GM21528 (cell line): ENCODE data around the gene KCNQ1OT1.
"Not testable (repeated sequence)": the region's sequence is repeated elsewhere in the genome, so short reads cannot be mapped to it uniquely, and the experiment has no call there.

Source experiments
- ATAC-seq: cut with Tn5 transposase; IDR thresholded peaks from one replicate; pipeline ENCODE4 v1.9.1; 2021; ENCODE audit warnings: mild to moderate bottlenecking, moderate library complexity; ENCODE audit not compliant: unreplicated experiment, low FRiP score

The KCNQ1OT1 gene

DNA sequence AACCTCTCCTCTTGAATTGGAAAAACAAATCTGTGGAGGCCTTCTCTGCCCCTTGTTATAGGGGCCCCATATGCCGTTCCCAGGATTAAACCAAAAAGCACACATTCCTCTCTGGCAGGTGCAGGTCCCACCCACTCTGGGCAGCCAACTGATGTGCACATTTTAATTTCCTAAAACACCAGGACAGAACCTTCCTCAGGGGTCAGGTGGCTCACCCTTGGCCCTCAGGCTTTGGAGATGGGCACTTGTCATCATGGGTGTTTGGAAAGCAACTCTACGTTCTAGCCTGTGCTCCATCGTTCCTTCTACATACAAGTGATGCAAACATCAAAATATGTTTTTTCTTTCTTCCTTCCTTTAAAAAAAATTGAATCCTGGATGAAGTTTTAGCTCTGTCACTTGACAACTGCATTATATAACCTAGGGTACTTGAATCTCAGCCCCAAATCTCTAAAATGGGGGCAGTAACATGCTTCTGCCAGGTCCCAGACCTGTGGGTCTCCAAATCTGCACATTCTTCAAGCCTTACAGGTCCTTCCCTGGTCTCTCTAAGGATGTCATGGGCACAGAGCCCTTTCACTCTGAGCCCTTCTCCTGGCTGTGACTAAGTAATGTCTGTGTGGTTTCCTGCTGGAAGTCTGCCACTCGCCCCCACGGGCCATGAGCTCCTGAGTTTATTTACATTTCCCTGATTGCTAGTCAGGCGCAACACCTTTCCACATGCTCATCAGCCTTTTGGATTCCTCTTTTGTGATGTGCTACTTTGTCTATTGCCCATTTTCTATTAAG lies 43.8 kb downstream of the KCNQ1OT1 start:
- ATAC-seq, result no peak

DNA sequence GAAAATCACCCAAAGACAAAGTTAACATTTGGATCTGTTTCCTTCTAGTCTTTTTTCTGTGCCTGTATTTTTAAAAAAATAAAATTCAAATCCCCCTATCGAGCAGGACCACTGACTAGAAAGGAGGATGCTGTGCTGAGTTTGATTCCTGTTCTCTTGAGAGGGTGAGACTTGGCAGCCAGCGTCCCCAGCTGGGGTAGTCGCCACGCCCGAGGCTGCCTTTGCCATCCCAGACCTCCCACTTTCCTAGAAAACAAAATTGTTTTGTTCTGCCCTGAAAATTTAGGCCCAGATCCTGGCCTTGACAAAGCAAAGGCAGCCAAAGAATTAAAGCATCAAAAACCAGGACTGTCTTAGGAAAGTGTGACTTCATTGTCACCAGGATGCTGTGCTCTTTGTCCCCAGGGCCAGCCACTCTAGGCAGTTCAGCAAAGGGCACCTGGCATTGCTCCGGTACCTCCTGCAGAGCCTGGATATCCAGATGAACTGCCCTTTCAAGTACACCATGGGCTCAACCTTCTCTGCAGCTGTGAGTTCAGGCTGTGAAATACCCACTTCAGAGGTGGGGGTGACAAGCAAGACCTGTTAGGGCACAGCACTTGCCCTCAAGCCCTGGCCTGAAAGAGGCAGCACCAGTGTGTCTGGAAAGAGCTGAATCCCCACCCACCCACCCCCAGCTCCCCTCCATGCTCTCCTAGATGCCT lies 44.6 kb downstream of the KCNQ1OT1 start:
- no peak for ATAC-seq

DNA sequence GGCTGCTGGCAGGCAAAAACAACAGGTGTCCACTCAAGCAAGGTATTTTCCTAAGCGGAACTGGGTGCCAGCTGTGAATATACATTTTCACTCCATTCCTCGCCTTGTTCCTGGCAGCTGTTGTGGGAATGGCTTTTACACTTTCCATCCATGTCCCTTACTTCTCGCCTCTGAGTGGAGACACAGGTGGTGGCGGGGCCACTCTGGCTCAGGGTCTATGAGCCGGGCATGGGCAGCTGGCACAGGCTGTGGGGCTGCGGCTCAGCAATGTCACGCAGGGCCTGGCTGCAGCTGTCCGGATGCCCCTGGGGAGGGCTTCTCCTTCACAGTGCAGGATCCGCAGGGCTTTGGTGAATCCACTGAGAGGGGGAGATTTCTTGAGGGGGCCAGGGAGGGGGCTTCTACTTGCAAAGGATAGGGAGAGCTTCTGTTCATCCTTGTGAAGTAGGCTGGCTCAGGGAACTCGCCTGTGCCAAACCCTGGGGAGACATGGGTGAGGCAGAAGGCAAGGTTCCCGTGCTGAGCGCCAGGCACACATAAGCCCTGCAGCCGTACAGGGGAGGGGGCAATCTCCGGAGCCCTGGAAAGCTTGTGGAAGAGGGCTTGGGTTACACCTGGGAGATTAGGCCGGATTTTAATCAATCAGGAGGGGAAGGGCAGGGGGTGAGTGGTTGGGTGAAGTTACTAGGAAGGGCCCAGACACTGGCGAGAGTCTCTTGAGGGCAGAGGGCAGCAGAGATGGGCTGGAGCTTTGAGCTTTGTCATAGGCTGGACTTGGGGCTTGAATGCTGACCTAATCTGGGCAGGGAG lies 45.7 kb downstream of the KCNQ1OT1 start:
- ATAC-seq, result no peak

DNA sequence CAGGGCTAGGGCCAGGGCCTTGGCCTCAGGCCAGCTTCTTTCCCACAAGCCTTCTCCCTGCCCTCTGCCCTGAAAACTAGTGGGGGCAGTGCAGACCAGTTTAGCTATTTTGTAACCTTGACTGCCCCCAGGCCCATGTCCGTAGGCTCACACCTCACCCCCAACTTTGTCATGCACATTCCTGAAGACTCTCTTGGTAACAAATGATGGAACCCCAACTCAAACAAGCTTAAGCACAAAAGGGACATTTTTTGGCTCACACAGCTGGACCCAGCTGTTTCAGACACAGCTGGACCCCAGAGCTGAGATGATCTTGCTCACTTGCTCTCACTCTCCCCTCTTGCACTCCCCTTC lies 46.6 kb downstream of the KCNQ1OT1 start:
- ATAC-seq, result no peak

DNA sequence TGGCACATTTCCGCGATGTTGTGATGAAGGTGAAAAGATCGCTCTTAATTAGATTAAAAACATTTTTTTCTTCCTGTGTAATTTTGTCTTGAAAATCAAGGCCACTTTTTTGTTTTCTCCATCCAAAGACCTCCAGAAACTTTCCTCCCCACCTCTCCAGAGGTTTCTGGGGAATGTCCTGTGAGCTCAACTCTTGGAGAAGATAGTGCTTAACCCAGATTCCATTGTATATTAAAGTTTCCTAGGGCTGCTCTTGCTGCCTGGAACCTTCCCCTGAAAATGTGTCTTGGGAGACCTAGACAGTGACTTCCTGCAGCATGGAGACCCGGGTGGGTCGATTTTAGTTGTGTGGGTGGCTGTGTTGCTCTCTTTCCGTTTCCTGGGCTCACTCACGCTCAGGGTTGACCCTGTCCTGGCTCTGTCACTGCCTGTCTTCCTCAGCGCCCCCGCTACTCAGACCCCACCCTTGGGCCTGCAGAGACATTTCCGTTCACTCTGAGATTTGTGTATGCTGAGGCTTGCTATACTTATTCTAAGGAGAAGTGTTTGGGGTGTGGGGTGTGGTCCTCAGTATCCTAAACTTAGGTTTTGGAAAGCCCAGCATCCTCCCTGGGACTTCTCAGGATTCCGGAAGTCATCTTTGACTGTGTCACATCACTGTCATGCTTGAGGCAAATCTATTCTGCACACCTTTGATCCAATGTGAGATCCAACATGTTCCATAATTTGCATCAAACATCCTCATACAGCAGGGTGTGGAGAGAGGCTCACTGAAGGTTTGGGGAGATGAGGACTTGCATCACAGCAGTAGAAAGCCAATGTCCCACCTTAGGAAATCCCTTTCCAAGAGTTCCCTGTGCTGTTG lies 47.2 kb downstream of the KCNQ1OT1 start:
- ATAC-seq, result no peak

DNA sequence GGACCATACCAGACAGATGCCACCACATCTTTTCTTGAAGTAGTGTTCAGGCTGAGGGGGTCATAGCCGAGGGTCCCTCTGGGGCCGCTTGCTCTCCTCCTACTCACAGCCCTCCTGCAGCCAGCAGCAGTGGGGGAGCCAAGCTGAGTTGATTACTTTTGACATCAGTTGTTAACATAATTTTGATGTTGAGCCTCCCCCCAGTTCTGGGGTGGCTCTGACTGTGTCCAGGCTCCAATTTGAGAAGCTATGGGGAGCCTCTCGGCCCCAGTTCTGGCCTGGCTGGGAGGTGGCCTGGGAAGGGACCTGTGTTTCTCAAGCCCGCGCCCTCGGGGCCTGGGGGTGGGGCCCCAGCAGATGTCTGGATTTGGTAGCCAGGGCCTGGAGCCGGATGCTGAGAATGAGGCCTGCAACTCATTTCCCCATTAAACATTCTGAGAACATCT lies 47.9 kb downstream of the KCNQ1OT1 start:
- no peak for ATAC-seq

DNA sequence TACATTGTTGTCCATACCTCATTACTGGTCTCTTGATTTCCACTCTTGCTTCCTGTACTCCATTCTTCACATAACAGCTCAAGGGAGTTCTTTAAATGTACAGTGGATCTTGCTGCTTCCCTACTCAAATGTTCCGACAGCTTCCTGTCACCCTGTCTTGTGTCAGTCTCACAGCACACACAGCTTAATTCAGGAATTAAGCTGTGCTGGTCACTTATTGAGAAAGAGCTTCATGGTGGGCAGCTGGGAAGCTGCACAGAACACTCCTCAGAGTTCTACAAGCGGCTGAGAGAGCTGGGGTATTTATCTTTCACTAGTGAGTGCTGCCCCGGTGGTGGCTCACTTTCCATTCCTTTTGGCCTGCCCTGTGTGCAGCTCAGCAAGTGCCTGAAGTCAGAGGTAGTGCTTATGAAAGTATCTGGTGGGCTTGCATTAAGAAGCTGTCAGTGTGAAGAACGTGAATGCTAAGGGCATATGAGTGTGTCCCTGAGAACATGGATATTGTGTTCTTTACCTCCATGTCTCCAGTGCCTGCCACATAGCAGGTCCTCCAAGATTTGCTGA lies 48.7 kb downstream of the KCNQ1OT1 start:
- no peak for ATAC-seq

DNA sequence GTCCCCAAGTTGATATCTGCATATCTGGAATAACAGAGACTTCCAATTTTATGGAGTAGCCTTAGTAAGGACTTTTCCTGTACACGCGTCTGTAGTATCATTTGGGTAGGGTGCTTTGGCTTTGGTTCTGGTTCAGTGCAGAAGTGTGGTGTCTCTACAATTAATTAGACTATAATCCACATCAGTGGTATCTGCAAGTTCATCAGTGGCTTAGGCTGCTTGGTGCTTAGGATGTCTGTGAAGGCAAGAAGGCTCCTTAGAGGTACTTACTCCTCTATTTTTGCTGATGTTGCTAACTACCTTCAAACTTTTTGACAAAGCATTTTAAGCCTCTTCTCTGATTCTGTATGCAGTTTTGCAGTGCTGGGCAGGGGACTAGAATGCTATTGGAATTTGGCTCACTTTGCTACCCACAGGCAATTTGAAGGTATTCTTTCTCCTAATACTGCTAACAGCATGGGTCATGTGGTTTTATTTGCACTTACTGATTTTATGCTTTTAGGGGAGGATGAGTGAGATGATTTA lies 49.4 kb downstream of the KCNQ1OT1 start:
- ATAC-seq, result no peak

DNA sequence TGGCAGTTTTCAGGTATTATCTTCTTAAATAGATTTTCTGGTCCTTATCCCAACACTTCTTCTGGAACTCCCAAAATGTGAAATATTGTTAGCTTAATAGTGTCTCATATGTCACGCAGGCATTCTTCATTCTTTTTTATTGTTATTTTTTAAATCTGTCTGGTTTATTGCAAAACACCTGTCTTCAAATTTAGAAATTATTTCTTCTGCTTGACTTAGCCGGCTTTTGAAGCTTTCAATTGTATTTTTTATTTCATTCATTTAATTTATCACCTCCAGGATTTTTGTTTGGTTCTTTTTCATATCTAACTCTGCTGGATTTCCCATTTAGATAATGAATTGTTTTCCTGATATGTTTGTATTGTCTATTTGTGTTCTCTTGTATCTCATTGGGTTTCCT lies 49.9 kb downstream of the KCNQ1OT1 start:
- ATAC-seq, result no peak

DNA sequence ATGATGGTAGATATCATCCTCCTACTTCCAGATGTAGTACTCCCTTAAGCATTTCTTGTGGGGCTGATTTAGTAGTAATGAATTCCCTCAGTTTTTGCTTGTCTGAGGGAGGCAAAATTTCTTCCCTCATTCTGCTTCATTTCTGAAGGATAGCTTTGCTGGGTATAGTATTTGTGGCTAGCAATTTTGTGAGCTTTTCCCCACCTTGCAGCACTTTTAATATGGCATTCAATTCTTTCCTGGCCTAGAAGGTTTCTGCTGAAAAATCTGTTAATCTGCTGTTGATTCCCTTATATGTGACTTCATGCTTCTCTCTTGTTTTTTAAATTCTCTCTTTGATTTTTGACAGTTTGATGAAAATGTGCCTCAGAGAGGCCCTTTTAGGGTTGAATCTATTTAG lies 50.4 kb downstream of the KCNQ1OT1 start:
- no peak for ATAC-seq

DNA sequence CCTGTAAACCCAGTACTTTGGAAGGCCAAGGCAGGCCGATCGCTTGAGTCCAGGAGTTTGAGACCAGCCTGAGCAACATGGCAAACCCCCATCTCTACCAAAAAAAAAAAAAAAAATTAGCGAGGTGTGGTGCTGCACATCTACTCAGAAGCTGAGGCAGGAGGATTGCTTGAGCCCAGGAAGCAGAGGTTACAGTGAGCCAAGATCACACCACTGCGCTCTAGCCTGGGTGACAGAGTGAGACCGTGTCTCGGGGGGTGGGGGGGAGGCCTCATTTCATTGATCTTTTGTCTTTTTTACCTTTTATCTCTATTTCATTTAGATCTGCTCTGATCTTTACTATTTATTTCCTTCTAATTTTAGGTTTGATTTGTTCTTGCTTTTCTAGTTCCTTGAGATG lies 51.8 kb downstream of the KCNQ1OT1 start:
- no peak for ATAC-seq

DNA sequence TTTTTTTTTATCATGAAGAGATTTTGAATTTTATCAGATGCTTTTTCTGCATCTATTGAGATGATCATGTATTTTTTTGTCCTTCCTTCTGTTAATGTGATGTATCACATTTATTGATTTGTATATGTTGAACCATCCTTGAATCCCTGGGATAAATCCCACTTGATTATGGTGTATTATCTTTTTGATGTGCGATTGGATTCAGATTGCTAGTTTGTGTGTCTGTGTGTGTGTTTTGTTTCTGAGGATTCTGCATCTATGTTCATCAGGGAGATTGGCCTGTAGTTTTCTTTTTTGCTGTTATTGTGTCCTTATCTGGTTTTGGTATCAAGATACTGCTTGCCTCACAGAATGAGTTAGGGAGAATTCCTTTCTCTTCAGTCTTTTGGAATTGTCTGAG lies 52.6 kb downstream of the KCNQ1OT1 start:
- no peak for ATAC-seq

DNA sequence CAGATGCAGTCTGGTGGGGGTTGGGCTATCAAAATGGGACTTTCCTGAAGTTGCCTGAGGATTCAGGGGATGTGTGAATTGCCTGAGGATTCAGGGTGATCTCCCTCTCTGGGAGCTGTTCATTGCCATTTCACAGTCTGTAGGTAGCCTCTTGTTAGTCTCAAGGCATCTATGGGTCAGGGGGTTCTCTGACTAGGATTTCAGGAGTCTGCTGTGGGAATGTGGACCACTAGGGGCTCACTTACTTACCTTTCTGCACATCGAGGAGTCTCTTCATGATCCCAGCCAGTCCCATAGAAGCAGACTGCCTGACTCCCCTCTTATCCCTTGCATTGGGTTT lies 54.0 kb downstream of the KCNQ1OT1 start:
- ATAC-seq, result no peak

DNA sequence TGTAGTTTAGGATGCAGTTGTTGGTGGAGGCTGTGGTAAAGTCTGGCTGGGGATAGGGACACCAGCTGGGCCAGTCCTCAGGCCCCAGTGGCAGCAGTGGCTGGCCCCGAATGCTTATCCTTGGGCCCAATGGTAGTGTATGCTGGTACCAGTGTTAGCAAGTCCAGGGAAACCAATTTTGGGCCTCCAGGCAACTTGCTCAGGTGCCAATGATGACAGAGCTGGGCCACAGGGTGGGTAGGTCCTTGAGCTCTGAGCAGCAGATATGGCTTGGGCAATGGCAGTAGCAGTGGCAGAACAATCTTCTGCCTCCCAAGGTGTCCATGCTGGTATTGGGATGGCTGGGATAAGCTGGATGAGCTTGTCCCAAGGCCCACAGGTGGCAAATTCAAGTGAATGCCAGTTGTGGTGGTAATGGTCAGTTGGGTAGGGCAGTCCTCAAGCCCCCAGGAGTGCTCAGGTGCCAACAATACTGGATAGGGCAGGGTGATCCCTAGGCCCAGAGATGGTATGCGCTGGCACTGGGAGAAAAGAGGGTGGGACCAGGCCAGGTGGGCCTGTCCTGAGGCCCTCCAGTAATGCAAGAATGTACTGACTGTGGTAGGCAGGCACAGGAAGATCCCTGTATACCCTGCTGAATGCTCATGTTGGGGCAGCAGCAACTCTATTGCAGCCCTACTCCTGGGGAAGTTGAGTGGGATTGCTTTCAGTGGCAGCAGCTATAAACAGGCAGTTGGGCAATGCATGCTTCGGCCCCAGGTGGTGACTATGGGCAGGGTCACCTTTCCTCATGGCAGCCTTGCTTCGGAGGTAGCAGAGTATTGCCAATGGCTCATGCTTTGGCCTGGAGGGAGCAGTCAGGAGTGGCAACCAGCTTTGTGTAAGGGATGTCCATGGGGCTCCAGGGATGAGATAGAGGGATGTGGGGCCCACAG lies 54.7 kb downstream of the KCNQ1OT1 start:
- no peak for ATAC-seq

DNA sequence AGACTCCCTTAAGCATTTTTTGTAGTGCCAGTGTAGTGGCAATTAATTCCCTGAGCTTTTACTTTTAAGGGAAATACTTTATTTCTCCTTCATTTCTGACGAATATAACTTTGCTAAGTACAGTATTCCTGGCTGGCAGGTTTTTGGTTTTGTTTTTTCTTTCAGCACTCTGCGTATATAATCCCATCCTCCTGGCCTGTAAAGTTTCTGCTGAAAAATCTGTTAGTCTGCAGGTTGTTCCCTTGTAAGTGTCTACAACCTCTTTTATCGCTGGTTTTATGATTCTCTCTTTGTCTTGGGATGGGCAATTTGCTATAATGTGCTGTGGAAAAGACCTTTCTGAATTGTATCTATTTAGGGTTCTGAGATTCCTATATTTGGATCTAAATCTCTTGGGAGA lies 56.0 kb downstream of the KCNQ1OT1 start:
- ATAC-seq, result no peak

DNA sequence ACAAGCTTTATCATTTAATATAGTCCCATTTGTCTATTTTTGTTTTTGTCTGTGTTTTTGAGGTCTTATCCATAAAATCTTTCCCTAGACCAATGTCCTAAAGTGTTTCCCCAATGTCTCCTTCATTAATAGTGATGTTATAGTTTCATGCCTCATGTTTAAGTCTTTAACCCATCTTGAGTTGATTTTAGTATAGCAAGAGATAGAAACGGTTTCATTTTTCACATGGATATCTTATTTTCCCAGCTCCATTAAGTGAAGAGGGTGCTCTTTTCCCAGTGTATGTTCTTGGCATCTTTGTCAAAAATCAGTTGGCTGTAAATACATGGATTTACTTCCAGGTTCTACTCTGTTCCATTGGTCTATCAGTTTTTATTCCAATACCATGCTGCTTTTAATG lies 58.2 kb downstream of the KCNQ1OT1 start:
- ATAC-seq, result no peak

DNA sequence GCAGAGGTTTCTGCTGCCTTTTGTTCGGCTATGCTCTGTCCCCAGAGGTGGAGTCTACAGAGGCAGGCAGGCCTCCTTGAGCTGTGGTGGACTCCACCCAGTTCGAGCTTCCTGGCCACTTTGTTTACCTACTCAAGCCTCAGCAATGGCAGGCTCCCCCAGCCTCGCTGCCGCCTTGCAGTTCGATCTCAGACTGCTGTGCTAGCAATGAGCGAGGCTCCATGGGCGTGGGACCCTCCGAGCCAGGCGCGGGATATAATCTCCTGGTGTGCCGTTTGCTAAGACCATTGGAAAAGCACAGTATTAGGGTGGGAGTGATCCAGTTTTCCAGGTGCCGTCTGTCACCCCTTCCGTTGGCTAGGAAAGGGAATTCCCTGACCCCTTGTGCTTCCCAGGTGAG lies 60.0 kb downstream of the KCNQ1OT1 start:
- ATAC-seq, result not testable (repeated sequence)

DNA sequence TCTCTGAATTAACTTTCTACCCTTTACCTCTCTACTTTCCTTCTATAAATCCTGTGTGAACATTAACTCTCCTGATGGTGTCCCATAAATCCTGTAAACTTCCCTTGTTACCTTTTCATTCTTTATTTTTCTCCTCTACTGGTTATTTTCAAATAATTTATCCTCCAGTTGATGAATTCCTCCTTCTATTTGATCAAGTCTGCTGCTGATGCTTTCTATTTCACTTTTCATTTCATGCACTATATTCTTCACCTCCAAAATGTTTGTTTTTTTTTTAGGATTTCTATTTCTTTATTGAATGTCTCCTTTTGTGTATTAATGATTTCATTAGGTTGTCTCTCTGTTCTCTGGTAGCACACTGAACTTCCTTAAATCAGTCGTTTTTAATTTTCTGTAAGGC lies 68.6 kb downstream of the KCNQ1OT1 start:
- no peak for ATAC-seq

DNA sequence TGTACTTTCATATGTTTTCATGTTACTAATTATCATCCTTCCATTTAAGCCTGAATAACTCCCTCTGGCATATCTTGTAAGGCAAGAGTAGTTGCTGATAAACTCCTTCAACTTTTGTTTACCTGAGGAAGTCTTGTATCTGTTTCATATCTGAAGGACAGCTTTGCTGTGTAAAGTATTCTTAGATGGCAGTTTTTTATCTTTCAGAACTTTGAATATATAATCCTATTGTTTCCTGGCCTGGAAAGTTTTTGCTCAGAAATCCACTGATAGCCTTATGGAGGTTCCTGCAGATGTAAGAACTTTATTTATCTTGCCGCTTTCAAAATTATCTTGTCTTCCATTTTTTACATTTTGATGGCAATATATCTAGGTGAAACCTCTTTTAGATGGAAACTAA lies 69.1 kb downstream of the KCNQ1OT1 start:
- ATAC-seq, result no peak
